ENCODE measurements around the gene RAB10. TPM values are rescaled to one million over a fixed set of nuclear protein-coding genes. Genes with fewer than 3 reads are reported as not detected.

RAB10 gene
- total RNA-seq, 2 donors from 2014 or later: 118 to 139 TPM

DNA sequence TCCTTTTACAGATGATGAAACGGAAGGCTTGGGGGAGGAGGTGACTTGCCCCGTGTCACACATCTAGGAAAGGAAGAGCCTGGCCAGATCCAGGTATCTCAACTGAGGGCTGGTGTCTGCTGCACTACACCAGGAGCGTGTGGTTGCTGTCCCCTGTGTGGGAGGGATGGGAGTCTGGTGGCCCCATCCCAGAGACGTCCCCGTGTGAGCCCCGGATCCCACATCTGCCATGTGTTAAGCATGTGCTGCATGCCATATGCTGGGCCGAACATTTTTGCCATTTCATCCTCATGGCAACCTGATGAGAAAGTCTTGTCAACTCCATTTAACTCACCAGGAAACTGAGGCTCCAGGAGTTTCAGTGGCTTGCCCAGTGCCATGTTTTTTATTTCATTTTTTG lies 143.2 kb downstream of the RAB10 start:
- DNase-seq (ENCODE audit: low spot score): no peak
- Histone ChIP-seq H3K27me3 (replicated peaks; ENCODE audit: insufficient read depth) (no peaks in the 10 kb centered on the region), H3K4me3 (no peak overlapping the region), H3K4me1 (replicated peaks) (peaks cover 4% of the 10 kb centered on the region), H3K9me3 (no peaks in the 10 kb centered on the region), H3K36me3 (no peaks in the 10 kb centered on the region), H3K27ac (no peak overlapping the region)
- TF ChIP-seq POLR2AphosphoS5 (IDR thresholded peaks at IDR 0.05): no peak
- TF ChIP-seq, protein P1, sequence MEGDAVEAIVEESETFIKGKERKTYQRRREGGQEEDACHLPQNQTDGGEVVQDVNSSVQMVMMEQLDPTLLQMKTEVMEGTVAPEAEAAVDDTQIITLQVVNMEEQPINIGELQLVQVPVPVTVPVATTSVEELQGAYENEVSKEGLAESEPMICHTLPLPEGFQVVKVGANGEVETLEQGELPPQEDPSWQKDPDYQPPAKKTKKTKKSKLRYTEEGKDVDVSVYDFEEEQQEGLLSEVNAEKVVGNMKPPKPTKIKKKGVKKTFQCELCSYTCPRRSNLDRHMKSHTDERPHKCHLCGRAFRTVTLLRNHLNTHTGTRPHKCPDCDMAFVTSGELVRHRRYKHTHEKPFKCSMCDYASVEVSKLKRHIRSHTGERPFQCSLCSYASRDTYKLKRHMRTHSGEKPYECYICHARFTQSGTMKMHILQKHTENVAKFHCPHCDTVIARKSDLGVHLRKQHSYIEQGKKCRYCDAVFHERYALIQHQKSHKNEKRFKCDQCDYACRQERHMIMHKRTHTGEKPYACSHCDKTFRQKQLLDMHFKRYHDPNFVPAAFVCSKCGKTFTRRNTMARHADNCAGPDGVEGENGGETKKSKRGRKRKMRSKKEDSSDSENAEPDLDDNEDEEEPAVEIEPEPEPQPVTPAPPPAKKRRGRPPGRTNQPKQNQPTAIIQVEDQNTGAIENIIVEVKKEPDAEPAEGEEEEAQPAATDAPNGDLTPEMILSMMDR (IDR thresholded peaks at IDR 0.05): no peak
- TF ChIP-seq POLR2A (IDR thresholded peaks at IDR 0.05): no peak
- WGBS: 93% methylated on average over 7 of the region's 7 CpGs
- intact Hi-C loops (cut with DNase I): no loop called here

DNA sequence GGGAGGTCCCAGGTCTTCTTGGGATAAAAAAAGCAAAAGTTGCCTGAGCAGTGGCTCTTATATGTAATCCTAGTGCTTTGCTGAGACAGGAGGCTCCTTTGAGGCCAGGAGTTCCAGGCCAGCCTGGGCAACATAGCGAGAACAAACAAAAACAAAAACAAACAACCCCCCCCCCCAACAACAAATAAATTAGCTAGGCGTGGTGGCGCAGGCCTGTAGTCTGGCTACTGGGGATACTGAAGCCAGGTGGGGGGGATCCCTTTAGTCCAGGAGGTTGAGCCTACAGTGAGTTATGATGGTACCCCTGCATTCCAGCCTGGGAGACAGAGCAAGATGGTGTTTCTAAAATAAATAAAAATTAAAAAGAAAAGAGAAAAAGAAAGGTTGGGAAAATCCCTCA lies 144.4 kb downstream of the RAB10 start:
- Histone ChIP-seq H3K27me3 (replicated peaks; ENCODE audit: insufficient read depth) (no peaks in the 10 kb centered on the region), H3K36me3 (no peaks in the 10 kb centered on the region), H3K9me3 (no peaks in the 10 kb centered on the region), H3K27ac (no peak overlapping the region), H3K4me3 (peak overlapping the region in 1 of 2 donors; percentile 44), H3K4me1 (replicated peaks) (peaks cover 4% of the 10 kb centered on the region)
- intact Hi-C loops (cut with DNase I): no loop called here
- 90% methylated on average over 3 of the region's 3 CpGs for WGBS
- TF ChIP-seq POLR2A (IDR thresholded peaks at IDR 0.05) (no peak), POLR2AphosphoS5 (IDR thresholded peaks at IDR 0.05) (no peak)
- TF ChIP-seq, protein P1 (IDR thresholded peaks at IDR 0.05): no peak
- no peak for DNase-seq (ENCODE audit: low spot score)

DNA sequence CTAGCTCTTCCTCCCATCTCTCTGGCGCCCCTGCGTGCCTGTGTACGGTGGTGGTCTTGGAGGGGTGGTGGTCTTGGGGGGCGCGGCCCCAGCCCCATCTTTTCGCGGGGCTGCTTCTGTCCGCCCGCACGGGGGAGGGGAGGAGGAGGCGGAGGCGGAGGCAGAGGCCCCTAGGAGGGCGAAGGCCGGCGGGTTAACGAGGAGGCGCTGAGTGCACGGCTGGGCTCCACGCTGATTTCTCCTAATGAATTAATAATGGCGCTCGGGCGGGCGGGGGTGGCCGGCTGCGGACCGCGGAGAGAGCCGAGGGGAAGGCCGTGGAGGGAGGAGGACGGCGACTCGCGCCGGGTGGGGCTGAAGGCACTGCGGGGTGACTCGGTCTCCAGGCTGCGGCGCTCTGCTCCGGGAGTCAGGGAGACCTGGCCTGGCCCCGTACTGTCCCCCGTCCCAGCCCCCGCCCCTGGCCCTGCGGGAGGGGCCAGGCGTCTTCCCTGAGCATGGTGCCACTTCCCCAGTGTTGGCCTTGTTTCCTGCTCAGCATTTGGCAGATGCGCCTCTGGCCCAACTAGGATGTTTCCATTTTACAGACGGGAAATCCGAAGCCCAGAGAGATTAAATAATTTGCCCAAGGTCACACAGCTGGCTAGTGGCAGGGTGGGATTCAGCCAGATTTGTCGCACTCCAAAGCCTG lies 145.0 kb downstream of the RAB10 start:
- no peak for DNase-seq (ENCODE audit: low spot score)
- TF ChIP-seq, protein P1 (IDR thresholded peaks at IDR 0.05): no peak
- TF ChIP-seq POLR2A (IDR thresholded peaks at IDR 0.05): no peak
- no peak for TF ChIP-seq POLR2AphosphoS5 (IDR thresholded peaks at IDR 0.05)
- intact Hi-C loops (cut with DNase I): no loop called here
- Histone ChIP-seq H3K36me3 (no peaks in the 10 kb centered on the region), H3K4me1 (replicated peaks) (peaks cover under 1% of the 10 kb centered on the region), H3K27ac (no peak overlapping the region), H3K4me3 (peak overlapping the region; percentile 32 to 44), H3K27me3 (replicated peaks; ENCODE audit: insufficient read depth) (no peaks in the 10 kb centered on the region), H3K9me3 (no peaks in the 10 kb centered on the region)
- WGBS: 6% methylated on average over 38 of the region's 48 CpGs

DNA sequence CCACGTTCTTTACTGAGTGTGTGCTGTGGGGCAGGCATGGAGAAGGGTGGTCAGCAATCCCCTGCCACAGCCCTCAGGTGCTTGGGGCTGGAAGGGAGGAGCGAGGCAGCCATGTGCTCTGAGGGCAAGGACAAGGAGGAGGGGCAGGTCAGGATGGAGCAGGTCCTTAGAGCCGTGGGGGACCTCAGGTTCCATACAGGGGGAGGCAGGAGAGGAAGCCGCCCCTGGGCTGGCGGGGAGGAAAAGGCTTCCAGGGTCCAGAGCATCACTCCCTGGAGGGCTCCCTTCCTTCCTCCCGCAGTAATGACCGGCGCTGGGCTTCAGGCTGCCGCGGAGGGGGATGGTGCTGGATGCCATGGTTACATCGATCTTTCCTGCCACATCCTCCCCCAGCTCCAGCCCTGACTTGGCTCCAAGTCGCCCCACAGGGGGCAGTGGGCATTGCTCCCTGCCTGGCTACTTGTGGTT lies 145.6 kb downstream of the RAB10 start:
- intact Hi-C loops (cut with DNase I): no loop called here
- Histone ChIP-seq H3K4me3 (peak overlapping the region in 1 of 2 donors; percentile 44), H3K27ac (no peak overlapping the region), H3K27me3 (replicated peaks; ENCODE audit: insufficient read depth) (no peaks in the 10 kb centered on the region), H3K36me3 (no peaks in the 10 kb centered on the region), H3K4me1 (replicated peaks) (no peaks in the 10 kb centered on the region), H3K9me3 (no peaks in the 10 kb centered on the region)
- no peak for DNase-seq (ENCODE audit: low spot score)
- 65% methylated on average over 10 of the region's 12 CpGs for WGBS
- TF ChIP-seq, protein P1 (IDR thresholded peaks at IDR 0.05): no peak
- no peak for TF ChIP-seq POLR2A (IDR thresholded peaks at IDR 0.05)

DNA sequence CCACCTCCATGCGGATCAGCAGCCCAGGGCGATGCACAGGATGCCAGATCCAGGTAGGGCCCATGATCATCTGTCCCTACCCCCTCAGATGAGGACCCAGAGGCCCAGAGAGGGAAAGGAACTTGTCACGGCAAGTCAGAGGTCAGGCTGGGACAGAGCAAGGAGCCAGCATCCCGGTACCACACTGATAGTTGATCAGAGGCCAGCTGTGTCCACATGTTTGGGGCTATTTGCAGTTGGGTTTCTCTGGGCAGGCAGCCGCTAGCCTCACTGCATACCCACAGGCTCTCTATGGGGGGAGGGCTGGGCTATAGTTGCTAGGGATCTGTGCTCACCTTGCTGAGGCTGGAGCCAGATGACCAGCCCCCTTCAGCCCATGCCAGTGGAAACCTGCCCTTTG lies 148.6 kb downstream of the RAB10 start:
- intact Hi-C loops (cut with DNase I): no loop called here
- no peak overlapping the region for H3K4me3 ChIP-seq
- no peaks in the 10 kb centered on the region for H3K36me3 ChIP-seq
- H3K9me3 ChIP-seq: no peaks in the 10 kb centered on the region
- DNase-seq (ENCODE audit: low spot score): no peak
- no peak overlapping the region for H3K27ac ChIP-seq
- WGBS: 82% methylated on average over 5 of the region's 5 CpGs
- no peaks in the 10 kb centered on the region for H3K4me1 ChIP-seq (replicated peaks)
- TF ChIP-seq POLR2A (IDR thresholded peaks at IDR 0.05): no peak
- no peaks in the 10 kb centered on the region for H3K27me3 ChIP-seq (replicated peaks; ENCODE audit: insufficient read depth)

All from prostate gland (tissue), 2 donors.